IMR-90 (cell line): ENCODE data around the gene PID1. TPM values are rescaled to one million over a fixed set of nuclear protein-coding genes. Genes with fewer than 3 reads are reported as not detected.

Experiments
- ATAC-seq: fragments of 200-7000 bp; cut with Tn5 transposase; 2 replicates; pipeline ENCODE4 v1.9.1; 2020; ENCODE audit warnings: low read depth, mild to moderate bottlenecking, moderate library complexity
- BruUV-seq: library from RNA; stranded (reverse); fragments of 400-500 nt; replicated peaks from 2 replicates; lab custom pipeline; 2021; lab: Mats Ljungman, UMichigan
- CTCF ChIA-PET: fragments of 300-600 bp; formaldehyde crosslinking; extraction: SDS; loops from one replicate; lab custom pipeline; 2021; ENCODE audit warnings: antibody characterized with exemption; lab: Yijun Ruan, JAX
- POLR2A ChIA-PET: fragments of 300-600 bp; sonication (Branson Sonifier 250); formaldehyde crosslinking; loops from one replicate; lab custom pipeline; 2022; ENCODE audit warnings: antibody characterized with exemption; ENCODE audit not compliant: unreplicated experiment; lab: Charles Lee
- DNase-seq: peaks from one replicate; pipeline ENCODE4 v3.0.0; 2013
- H2AFZ ChIP-seq: replicated peaks from 2 replicates; pipeline ENCODE3; 2013; ENCODE audit warnings: low read length, mild to moderate bottlenecking; ENCODE audit not compliant: poor library complexity
- H2AK5ac ChIP-seq: 2 replicates; pipeline ENCODE4 v1.6.1; 2013; ENCODE audit warnings: low read depth, low read length, inconsistent platforms
- H2AK9ac ChIP-seq: replicated peaks from 2 replicates; pipeline ENCODE3; 2013; ENCODE audit warnings: mild to moderate bottlenecking, low read depth, low read length, moderate library complexity; ENCODE audit not compliant: poor library complexity
- H2BK120ac ChIP-seq: 2 replicates; pipeline ENCODE4 v1.6.1; 2013; ENCODE audit warnings: low read depth, low read length, inconsistent platforms
- H2BK15ac ChIP-seq: 3 replicates; pipeline ENCODE4 v1.6.1; 2013; ENCODE audit warnings: low read depth, low read length, inconsistent platforms
- H2BK20ac ChIP-seq: 2 replicates; pipeline ENCODE4 v1.6.1; 2013; ENCODE audit warnings: low read depth, mild to moderate bottlenecking, inconsistent platforms, low read length, moderate library complexity
- H2BK5ac ChIP-seq: 2 replicates; pipeline ENCODE4 v1.6.1; 2013; ENCODE audit warnings: mild to moderate bottlenecking, low read depth, low read length, inconsistent platforms; ENCODE audit not compliant: poor library complexity, severe bottlenecking
- H3K14ac ChIP-seq: replicated peaks from 2 replicates; pipeline ENCODE4 v1.6.1; 2013; ENCODE audit warnings: low read depth, low read length, inconsistent platforms
- H3K18ac ChIP-seq: 2 replicates; pipeline ENCODE4 v1.6.1; 2013; ENCODE audit warnings: low read depth, low read length, control low read depth
- H3K23ac ChIP-seq: 2 replicates; pipeline ENCODE4 v1.6.1; 2013; ENCODE audit warnings: low read depth, low read length, inconsistent platforms
- H3K27ac ChIP-seq: 2 replicates; pipeline ENCODE4 v1.5.1; 2013; ENCODE audit warnings: mild to moderate bottlenecking, control low read depth, low read length; ENCODE audit not compliant: insufficient read depth
- H3K27me3 ChIP-seq: 2 replicates; pipeline ENCODE4 v1.6.1; 2013; ENCODE audit warnings: low read length; ENCODE audit not compliant: control insufficient read depth, insufficient read depth
- H3K36me3 ChIP-seq: 2 replicates; pipeline ENCODE4 v1.6.1; 2013; ENCODE audit warnings: low read length, mixed read lengths; ENCODE audit not compliant: control insufficient read depth, insufficient read depth
- H3K4ac ChIP-seq: 2 replicates; pipeline ENCODE4 v1.6.1; 2013; ENCODE audit warnings: low read depth, low read length, inconsistent platforms
- H3K4me1 ChIP-seq: 2 replicates; pipeline ENCODE4 v1.6.1; 2013; ENCODE audit warnings: low read length, mixed read lengths; ENCODE audit not compliant: control insufficient read depth, insufficient read depth
- H3K4me2 ChIP-seq: 2 replicates; pipeline ENCODE4 v1.6.1; 2013; ENCODE audit warnings: low read depth, mild to moderate bottlenecking, control low read depth, low read length, moderate library complexity
- H3K4me3 ChIP-seq: 2 replicates; pipeline ENCODE4 v1.5.1; 2013; ENCODE audit warnings: low read depth, mild to moderate bottlenecking, control low read depth, low read length, moderate library complexity; ENCODE audit not compliant: insufficient read depth
- H3K56ac ChIP-seq: 2 replicates; pipeline ENCODE4 v1.6.1; 2013; ENCODE audit warnings: low read length, inconsistent platforms; ENCODE audit not compliant: insufficient read depth; ENCODE audit errors: extremely low read depth
- H3K79me1 ChIP-seq, 2 experiments: 2 replicates each; pipeline ENCODE4 v1.6.1; 2013; ENCODE audit warnings: low read length in 2 of 2, inconsistent platforms in 1 of 2, low read depth in 1 of 2
- H3K9ac ChIP-seq: 2 replicates; pipeline ENCODE4 v1.6.1; 2013; ENCODE audit warnings: low read depth, low read length, control low read depth
- H3K9me1 ChIP-seq: 2 replicates; pipeline ENCODE4 v1.6.1; 2013; ENCODE audit warnings: low read length, inconsistent platforms; ENCODE audit not compliant: insufficient read depth
- H3K9me3 ChIP-seq: 2 replicates; pipeline ENCODE4 v1.6.1; 2013; ENCODE audit warnings: low read length; ENCODE audit not compliant: control insufficient read depth, insufficient read depth
- H4K20me1 ChIP-seq: 2 replicates; pipeline ENCODE4 v1.6.1; 2013; ENCODE audit warnings: low read length, inconsistent platforms; ENCODE audit not compliant: insufficient read depth
- H4K5ac ChIP-seq: 2 replicates; pipeline ENCODE4 v1.6.1; 2013; ENCODE audit warnings: mild to moderate bottlenecking, low read depth, low read length, control low read depth
- H4K8ac ChIP-seq, 2 experiments: 2 replicates each; pipeline ENCODE4 v1.6.1; 2013; ENCODE audit warnings: low read depth in 2 of 2, low read length in 2 of 2, control low read depth in 1 of 2, inconsistent platforms in 1 of 2
- H4K91ac ChIP-seq: 2 replicates; pipeline ENCODE4 v1.6.1; 2013; ENCODE audit warnings: low read depth, low read length, inconsistent platforms; ENCODE audit not compliant: insufficient read depth
- BHLHE40 ChIP-seq: fragments of 150-350 bp; IDR thresholded peaks from 2 replicates; pipeline ENCODE4 v1.6.1; 2016; ENCODE audit warnings: mild to moderate bottlenecking, low read depth, low read length
- CEBPB ChIP-seq: IDR thresholded peaks from 2 replicates; pipeline ENCODE4 v1.6.1; 2012; ENCODE audit warnings: low read depth, low read length, improper control_type of control experiment
- FOS ChIP-seq: fragments of 150-350 bp; IDR thresholded peaks from 2 replicates; pipeline ENCODE4 v1.6.1; 2016; ENCODE audit warnings: low read depth, low read length
- MAZ ChIP-seq: IDR thresholded peaks from 2 replicates; pipeline ENCODE4 v1.6.1; 2012; ENCODE audit warnings: low read depth, mild to moderate bottlenecking, low read length, improper control_type of control experiment, moderate library complexity, borderline replicate concordance
- MXI1 ChIP-seq: IDR thresholded peaks from 2 replicates; pipeline ENCODE4 v1.6.1; 2012; ENCODE audit warnings: low read depth, mild to moderate bottlenecking, low read length, moderate library complexity, borderline replicate concordance
- NFE2L2 ChIP-seq: fragments of 150-350 bp; IDR thresholded peaks from 2 replicates; pipeline ENCODE4 v1.6.1; 2016; ENCODE audit warnings: low read depth, mild to moderate bottlenecking, low read length
- RAD21 ChIP-seq: IDR thresholded peaks from 2 replicates; pipeline ENCODE4 v1.6.1; 2012; ENCODE audit warnings: low read length, improper control_type of control experiment
- RCOR1 ChIP-seq: IDR thresholded peaks from 2 replicates; pipeline ENCODE4 v1.6.1; 2012; ENCODE audit warnings: mild to moderate bottlenecking, low read length, improper control_type of control experiment; ENCODE audit not compliant: insufficient replicate concordance
- WGBS, 2 experiments: methylation state at CpG; one replicate each; pipeline versions ENCODE4 v1.1.5 to v1.1.7; 2013; ENCODE audit warnings: missing lambda C conversion rate in 2 of 2; ENCODE audit not compliant: insufficient read length in 1 of 2; ENCODE audit errors: extremely low coverage in 2 of 2; 5-methylcytosine and 5-hydroxymethylcytosine counted together
- dilution Hi-C: fragments of 300-500 bp; cut with HindIII; formaldehyde crosslinking; loops from one replicate; pipeline ENCODE4 v1.14.3; 2018; ENCODE audit warnings: low sequenced_read_pairs; ENCODE audit not compliant: unreplicated experiment
- in situ Hi-C: fragments of 300-500 bp; cut with MboI; formaldehyde crosslinking; loops from 3 replicates; pipeline ENCODE4 v1.14.3; 2019; ENCODE audit warnings: low sequenced_read_pairs, inconsistent platforms, mixed read lengths
- intact Hi-C: fragments of 100-400 bp; cut with micrococcal nuclease; formaldehyde crosslinking; loops from 2 replicates; pipeline ENCODE4 v1.10.0; 2022
- polyA plus RNA-seq, 3 experiments: library from polyadenylated mRNA; depleted of rRNA; stranded (reverse); fragments of >200 nt; gene quantifications; 2 replicates each; pipeline ENCODE4 v1.2.3, GENCODE V29; 2012; ENCODE audit warnings: low replicate concordance in 1 of 3
- total RNA-seq: library from RNA; depleted of rRNA; stranded (reverse); fragments of >200 nt; gene quantifications from 2 replicates; pipeline ENCODE4 v1.2.3, GENCODE V29; 2012

The PID1 gene
- total and polyA plus RNA-seq, 2 of the 4 experiments (the other 2 are of a cell fraction) = 0.90 to 1.9 TPM

DNA sequence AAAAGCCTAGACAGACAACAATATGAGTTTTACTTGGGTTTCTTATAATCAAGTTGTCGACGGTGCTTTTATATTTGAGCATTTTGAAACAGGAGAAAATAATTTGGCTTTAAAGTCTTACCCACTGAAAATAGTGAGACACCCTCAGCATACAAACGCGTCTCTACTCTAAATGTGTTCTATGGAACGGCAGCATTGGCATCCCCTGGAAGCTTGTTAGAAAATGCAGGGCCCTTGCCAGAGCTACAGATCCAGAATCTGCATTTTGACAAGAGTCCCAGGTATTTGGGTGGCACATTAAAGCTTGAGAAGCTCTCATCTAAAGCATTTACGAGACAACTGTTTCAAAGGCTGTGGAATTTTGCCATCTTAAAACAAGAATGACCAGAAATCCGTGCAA is 163.5 kb downstream of the PID1 start:
- Histone ChIP-seq H3K4me2 (no peak overlapping the region), H2AK9ac (no peak overlapping the region), H3K9ac (no peak overlapping the region), H4K91ac (no peak overlapping the region), H3K4ac (no peak overlapping the region), H2AFZ (no peak overlapping the region), H3K36me3 (no peaks in the 10 kb centered on the region), H2BK20ac (no peak overlapping the region), H3K27ac (no peak overlapping the region), H3K14ac (no peak overlapping the region), H3K9me1 (no peaks in the 10 kb centered on the region), H3K56ac (no peak overlapping the region), H4K8ac (no peak overlapping the region), H3K18ac (no peak overlapping the region), H3K4me1 (no peaks in the 10 kb centered on the region), H2BK15ac (no peak overlapping the region), H3K9me3 (peaks cover 11% of the 10 kb centered on the region), H3K27me3 (no peaks in the 10 kb centered on the region), H4K5ac (no peak overlapping the region), H3K23ac (no peak overlapping the region), H3K4me3 (no peak overlapping the region), H2AK5ac (no peak overlapping the region), H2BK120ac (no peak overlapping the region), H3K79me1 (no peaks in the 10 kb centered on the region), H4K20me1 (no peaks in the 10 kb centered on the region), H2BK5ac (no peak overlapping the region)
- no peak for TF ChIP-seq RAD21
- no peak for TF ChIP-seq MXI1
- TF ChIP-seq CEBPB = no peak
- no peak for TF ChIP-seq FOS
- no peak for TF ChIP-seq NFE2L2
- TF ChIP-seq RCOR1 = no peak
- no peak for TF ChIP-seq BHLHE40
- TF ChIP-seq MAZ = no peak
- in situ Hi-C loops = no loop called here
- WGBS, 2 experiments = 87% methylated on average over 3 of the region's 7 CpGs; no CpG with 5 or more reads in 1 of the 2 experiments
- DNase-seq = no peak
- ChIA-PET POLR2A (no interaction called here), CTCF (no interaction called here)
- intact Hi-C loops = no loop called here
- BruUV-seq = no TSS peak
- no peak for ATAC-seq
- dilution Hi-C loops = no loop called here
